ENCODE results near the gene CDH22. TPM values are rescaled to one million over a fixed set of nuclear protein-coding genes. Genes with fewer than 3 reads are reported as not detected.

The CDH22 gene
- total and polyA plus RNA-seq, 2 donors (not counting 1 experiment from before 2014, with no cell fraction given), result not detected

DNA sequence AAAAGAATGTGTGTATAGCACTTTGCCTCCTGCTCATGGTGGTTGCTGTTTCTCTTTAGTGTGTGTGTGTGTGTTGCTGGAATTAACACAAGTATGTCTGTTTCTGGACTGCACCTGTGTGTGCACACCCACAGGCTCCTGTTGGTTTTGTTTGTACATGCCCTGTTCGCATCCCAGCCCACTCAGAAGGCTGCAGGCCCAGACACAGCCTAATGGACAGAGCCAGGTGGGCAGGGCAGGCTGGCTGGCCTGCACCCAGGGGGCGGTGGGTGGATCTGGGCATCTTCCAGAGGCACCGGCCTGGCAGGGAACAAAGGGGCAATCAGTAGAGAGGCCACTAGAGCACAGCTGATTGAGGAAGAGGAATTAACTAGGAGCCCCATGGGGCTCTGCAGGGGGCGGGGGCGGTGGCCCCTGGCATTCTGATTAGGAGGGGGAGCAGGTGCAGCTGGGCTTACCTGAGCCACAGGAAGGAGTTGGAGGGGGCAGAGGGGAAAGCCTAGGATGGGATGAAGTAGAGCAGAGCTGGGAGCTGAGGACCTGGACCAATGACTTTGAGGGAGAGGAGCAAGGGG lies 168.3 kb downstream of the CDH22 start:
- Histone ChIP-seq H4K20me1 (ENCODE audit: control insufficient read depth, insufficient read depth, low read length, poor library complexity, severe bottlenecking) (no peaks in the 10 kb centered on the region), H2AFZ (ENCODE audit: insufficient read depth, low read depth, low read length, poor library complexity, severe bottlenecking) (no peak overlapping the region), H3K4me2 (replicated peaks; ENCODE audit: low read depth, low read length, poor library complexity, severe bottlenecking) (no peak overlapping the region), H3K4me3 (ENCODE audit: control extremely low read depth in 1 of 5, extremely low read depth in 1 of 5, insufficient read depth in 1 of 5, low read depth in 2 of 5, low read length in 4 of 5) (no peak overlapping the region), H3K4me1 (ENCODE audit: control insufficient read depth in 2 of 2, insufficient read depth in 2 of 2, low read length in 2 of 2) (peaks cover 12 to 20% of the 10 kb centered on the region in 2 donors), H3K27ac (ENCODE audit: low read length in 2 of 2) (no peak overlapping the region), H3K27me3 (replicated peaks in 1 of 4; ENCODE audit: control extremely low read depth in 1 of 4, control insufficient read depth in 3 of 4, insufficient read depth in 4 of 4, low read length in 3 of 4) (peaks cover 0 to 39% (median 18%) of the 10 kb centered on the region in 4 experiments), H3K9ac (ENCODE audit: low read length) (no peak overlapping the region), H3K9me3 (ENCODE audit: control extremely low read depth in 1 of 3, control insufficient read depth in 2 of 3, insufficient read depth in 1 of 3, low read length in 2 of 3) (no peaks in the 10 kb centered on the region), H3K79me2 (ENCODE audit: control insufficient read depth, insufficient read depth, low read length) (no peaks in the 10 kb centered on the region), H3K36me3 (replicated peaks in 1 of 2; ENCODE audit: control extremely low read depth in 1 of 2, control insufficient read depth in 1 of 2, extremely low read depth in 1 of 2, insufficient read depth in 2 of 2, low read length in 1 of 2) (no peaks in the 10 kb centered on the region)
- peaks cover 27% of the 10 kb centered on the region for H3K4me1 Mint-ChIP-seq
- no peaks in the 10 kb centered on the region for H3K9me3 Mint-ChIP-seq (ENCODE audit: insufficient read depth)
- WGBS (ENCODE audit: insufficient coverage), result 77% methylated on average over 5 of the region's 5 CpGs
- TF ChIP-seq, protein P1, sequence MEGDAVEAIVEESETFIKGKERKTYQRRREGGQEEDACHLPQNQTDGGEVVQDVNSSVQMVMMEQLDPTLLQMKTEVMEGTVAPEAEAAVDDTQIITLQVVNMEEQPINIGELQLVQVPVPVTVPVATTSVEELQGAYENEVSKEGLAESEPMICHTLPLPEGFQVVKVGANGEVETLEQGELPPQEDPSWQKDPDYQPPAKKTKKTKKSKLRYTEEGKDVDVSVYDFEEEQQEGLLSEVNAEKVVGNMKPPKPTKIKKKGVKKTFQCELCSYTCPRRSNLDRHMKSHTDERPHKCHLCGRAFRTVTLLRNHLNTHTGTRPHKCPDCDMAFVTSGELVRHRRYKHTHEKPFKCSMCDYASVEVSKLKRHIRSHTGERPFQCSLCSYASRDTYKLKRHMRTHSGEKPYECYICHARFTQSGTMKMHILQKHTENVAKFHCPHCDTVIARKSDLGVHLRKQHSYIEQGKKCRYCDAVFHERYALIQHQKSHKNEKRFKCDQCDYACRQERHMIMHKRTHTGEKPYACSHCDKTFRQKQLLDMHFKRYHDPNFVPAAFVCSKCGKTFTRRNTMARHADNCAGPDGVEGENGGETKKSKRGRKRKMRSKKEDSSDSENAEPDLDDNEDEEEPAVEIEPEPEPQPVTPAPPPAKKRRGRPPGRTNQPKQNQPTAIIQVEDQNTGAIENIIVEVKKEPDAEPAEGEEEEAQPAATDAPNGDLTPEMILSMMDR (IDR thresholded peaks at IDR 0.05), result no peak
- TF ChIP-seq EZH2 (IDR thresholded peaks at IDR 0.05; ENCODE audit: borderline replicate concordance, insufficient read depth, low read depth, low read length, poor library complexity, severe bottlenecking), result no peak
- DNase-seq (no peak), ATAC-seq (ENCODE audit: low read depth) (no peak)
- intact Hi-C loops (cut with micrococcal nuclease), result no loop called here
- CTCF ChIA-PET, result interaction anchor here (1.2 kb wide), 1 partner anchor 8 kb away, joined by 4 read pairs; no protein-coding TSS in a partner anchor
- peaks cover 70% of the 10 kb centered on the region for H3K27me3 Mint-ChIP-seq
- H3K4me3 Mint-ChIP-seq, result no peak overlapping the region
- POLR2A ChIA-PET, result no interaction called here
- H3K27ac Mint-ChIP-seq, result no peak overlapping the region

DNA sequence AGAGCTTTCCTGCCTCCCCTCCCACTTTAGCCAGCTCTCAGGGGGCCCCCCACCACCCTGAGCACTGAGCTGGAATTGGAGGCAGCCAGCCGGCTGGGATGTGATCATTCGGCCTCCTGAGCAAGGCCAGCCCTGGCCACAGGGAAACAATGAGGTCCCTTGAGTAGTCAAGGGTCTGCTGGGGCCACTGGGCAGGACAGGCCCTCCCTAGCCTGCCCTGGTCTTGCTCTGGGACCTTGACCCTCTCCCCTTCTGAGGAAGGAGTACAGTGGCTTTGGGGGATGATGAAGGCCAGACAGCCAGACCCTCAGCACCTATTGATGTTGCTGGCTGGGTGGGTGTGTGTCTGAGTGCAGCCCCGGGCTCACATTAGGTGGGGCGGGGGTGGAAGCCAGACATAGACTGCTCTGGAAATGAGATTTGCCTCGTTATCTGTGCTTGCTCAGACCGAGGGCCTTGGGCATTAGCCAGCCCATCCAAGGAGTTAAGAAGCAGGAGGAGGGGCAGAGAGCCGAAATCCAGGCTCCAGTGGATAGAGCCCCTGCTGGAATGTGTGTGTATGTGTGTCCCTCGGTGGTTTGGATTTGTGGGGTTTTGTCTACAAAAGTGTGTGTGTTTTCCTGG lies 168.9 kb downstream of the CDH22 start:
- peaks cover 27% of the 10 kb centered on the region for H3K4me1 Mint-ChIP-seq
- intact Hi-C loops (cut with micrococcal nuclease), result no loop called here
- no peaks in the 10 kb centered on the region for H3K79me2 ChIP-seq (ENCODE audit: control insufficient read depth, insufficient read depth, low read length)
- peaks cover 0 to 36% (median 18%) of the 10 kb centered on the region in 4 experiments for H3K27me3 ChIP-seq (replicated peaks in 1 of 4; ENCODE audit: control extremely low read depth in 1 of 4, control insufficient read depth in 3 of 4, insufficient read depth in 4 of 4, low read length in 3 of 4)
- CTCF ChIA-PET, result interaction anchor here (0.9 kb wide), 1 partner anchor 9 kb away, joined by 4 read pairs; no protein-coding TSS in a partner anchor
- no peak overlapping the region for H3K9ac ChIP-seq (ENCODE audit: low read length)
- no peak for TF ChIP-seq EZH2 (IDR thresholded peaks at IDR 0.05; ENCODE audit: borderline replicate concordance, insufficient read depth, low read depth, low read length, poor library complexity, severe bottlenecking)
- TF ChIP-seq, protein P1 (IDR thresholded peaks at IDR 0.05), result no peak
- DNase-seq (no peak), ATAC-seq (ENCODE audit: low read depth) (no peak)
- H3K36me3 ChIP-seq (replicated peaks in 1 of 2; ENCODE audit: control extremely low read depth in 1 of 2, control insufficient read depth in 1 of 2, extremely low read depth in 1 of 2, insufficient read depth in 2 of 2, low read length in 1 of 2), result no peaks in the 10 kb centered on the region
- no peak overlapping the region for H3K27ac Mint-ChIP-seq
- H3K4me3 Mint-ChIP-seq, result no peak overlapping the region
- H3K9me3 Mint-ChIP-seq (ENCODE audit: insufficient read depth), result no peaks in the 10 kb centered on the region
- no peak overlapping the region for H3K4me2 ChIP-seq (replicated peaks; ENCODE audit: low read depth, low read length, poor library complexity, severe bottlenecking)
- POLR2A ChIA-PET, result no interaction called here
- H3K27me3 Mint-ChIP-seq, result peaks cover 67% of the 10 kb centered on the region
- no peak overlapping the region for H2AFZ ChIP-seq (ENCODE audit: insufficient read depth, low read depth, low read length, poor library complexity, severe bottlenecking)
- H3K9me3 ChIP-seq (ENCODE audit: control extremely low read depth in 1 of 3, control insufficient read depth in 2 of 3, insufficient read depth in 1 of 3, low read length in 2 of 3), result no peaks in the 10 kb centered on the region
- 81% methylated on average over 6 of the region's 8 CpGs for WGBS (ENCODE audit: insufficient coverage)
- H3K4me1 ChIP-seq (ENCODE audit: control insufficient read depth in 2 of 2, insufficient read depth in 2 of 2, low read length in 2 of 2), result peaks cover 12 to 20% of the 10 kb centered on the region in 2 donors
- H3K4me3 ChIP-seq (ENCODE audit: control extremely low read depth in 1 of 5, extremely low read depth in 1 of 5, insufficient read depth in 1 of 5, low read depth in 2 of 5, low read length in 4 of 5), result no peak overlapping the region
- no peak overlapping the region for H3K27ac ChIP-seq (ENCODE audit: low read length in 2 of 2)
- H4K20me1 ChIP-seq (ENCODE audit: control insufficient read depth, insufficient read depth, low read length, poor library complexity, severe bottlenecking), result no peaks in the 10 kb centered on the region
